ENCODE measurements around the gene LEKR1. TPM values are rescaled to one million over a fixed set of nuclear protein-coding genes. Genes with fewer than 3 reads are reported as not detected.

Gene LEKR1
- total RNA-seq, 1 donor from 2014 or later, result 0.78 TPM

DNA sequence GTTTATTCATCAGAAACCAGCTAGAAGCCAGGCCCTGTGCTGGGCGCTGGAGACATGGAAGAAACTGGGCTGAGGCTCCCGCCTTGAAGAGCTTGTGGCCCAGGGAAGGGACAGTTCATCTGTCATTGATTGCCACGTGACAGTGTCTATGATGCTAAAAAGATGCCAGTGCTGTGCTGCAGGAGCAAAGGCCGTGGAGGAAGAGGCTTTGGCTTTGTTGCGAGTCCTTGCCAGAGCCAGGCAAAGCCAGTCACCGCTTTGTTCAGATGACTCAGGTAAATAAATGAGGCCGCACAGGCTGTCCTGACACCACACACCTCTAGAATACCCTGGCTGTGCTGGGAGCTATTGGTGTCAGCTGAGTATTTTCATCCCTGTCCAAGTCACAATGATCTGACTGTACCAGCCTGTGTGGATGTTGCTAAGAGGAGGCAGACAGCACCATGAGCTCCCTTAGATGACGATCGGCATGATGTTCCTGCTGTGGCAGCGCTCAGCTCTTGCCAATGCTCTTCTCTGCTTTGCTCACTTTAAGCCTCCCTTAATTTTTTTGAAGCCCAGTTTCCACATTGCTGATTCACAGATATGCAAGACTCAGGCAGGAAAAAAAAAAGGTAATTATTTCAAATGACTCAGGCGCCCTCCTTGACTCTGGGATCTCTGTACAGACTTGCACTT lies 256.3 kb downstream of the LEKR1 start:
- ATAC-seq, result no peak

GRCh38 chr3:157083824-157084223 lies 257.7 kb downstream of the LEKR1 start:
- intact Hi-C loops (cut with DNase I), result loop anchor here (2.0 to 10.0 kb wide), 2 partner anchors 933 to 1571 kb away; no protein-coding TSS in a partner anchor
- ATAC-seq, result no peak
- no peak for DNase-seq (ENCODE audit: missing footprints)

More for the DNA sequence above, 256.3 kb downstream of the LEKR1 start:
- intact Hi-C loops (cut with DNase I), result loop anchor here (10.0 kb wide), 1 partner anchor 1572 kb away; no protein-coding TSS in a partner anchor
- no peak for DNase-seq (ENCODE audit: missing footprints)

DNA sequence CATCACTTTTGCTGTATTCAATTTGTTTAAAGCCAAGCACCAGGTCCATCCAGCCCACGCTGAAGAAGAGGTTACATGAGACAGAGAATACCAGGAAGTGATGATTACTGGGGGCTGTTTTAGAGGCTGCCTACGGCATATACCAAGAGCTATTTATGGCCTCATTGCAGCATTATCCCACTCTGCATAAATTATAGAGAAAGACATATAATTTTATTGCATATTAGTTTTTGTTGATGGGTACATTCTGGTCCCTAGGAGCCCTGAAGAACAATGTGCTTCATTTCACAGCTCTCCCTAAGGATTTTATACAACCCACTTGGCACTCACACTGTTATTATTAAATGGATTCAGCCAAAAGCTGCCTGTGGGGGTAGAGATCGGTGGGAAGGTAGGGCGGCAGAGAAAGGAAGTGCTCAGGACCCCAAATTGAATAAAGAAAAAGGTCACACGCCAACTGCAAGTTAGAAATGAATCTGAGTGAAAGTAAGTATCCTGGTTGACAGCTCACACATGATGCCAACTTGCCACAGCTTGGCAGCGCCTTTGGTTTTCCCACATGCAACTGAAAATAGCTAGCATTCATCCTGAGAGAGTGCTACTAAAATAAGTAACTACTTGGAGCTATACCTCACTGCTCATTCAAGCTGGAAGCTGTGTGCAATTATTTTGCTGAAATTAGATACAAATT lies 260.1 kb downstream of the LEKR1 start:
- intact Hi-C loops (cut with DNase I), result loop anchor here (5.0 to 10.0 kb wide), 2 partner anchors 269 to 1569 kb away; no protein-coding TSS in a partner anchor
- no peak for ATAC-seq
- DNase-seq (ENCODE audit: missing footprints), result no peak

- intact Hi-C loops (cut with DNase I), result loop anchor here (5.0 to 10.0 kb wide), 2 partner anchors 269 to 1568 kb away; no protein-coding TSS in a partner anchor
- DNase-seq (ENCODE audit: missing footprints), result no peak
- ATAC-seq, result no peak
These were observed 260.6 kb downstream of the LEKR1 start for GRCh38 chr3:157086775-157087174.

DNA sequence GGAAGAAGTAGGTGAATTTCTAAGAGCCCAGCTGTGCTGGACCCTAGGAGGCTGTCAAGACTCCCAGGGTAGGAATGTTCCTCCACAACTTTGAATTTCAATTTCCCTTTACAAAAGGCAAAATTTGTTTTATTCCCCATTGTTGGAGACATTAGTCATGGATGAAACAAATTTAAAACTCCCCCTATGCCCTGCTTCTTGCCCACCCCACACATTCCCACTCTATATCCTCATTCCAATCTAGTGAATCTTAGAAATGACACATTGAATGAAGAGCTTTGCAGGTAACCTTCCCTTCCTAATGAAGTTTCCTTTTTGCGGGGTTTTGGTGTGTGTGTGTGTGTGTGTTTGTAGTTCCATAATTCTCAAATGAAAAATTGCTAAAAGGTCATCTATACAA lies 261.2 kb downstream of the LEKR1 start:
- intact Hi-C loops (cut with DNase I), result loop anchor here (5.0 to 10.0 kb wide), 2 partner anchors 270 to 1567 kb away; no protein-coding TSS in a partner anchor
- ATAC-seq, result no peak
- DNase-seq (ENCODE audit: missing footprints), result no peak

GRCh38 chr3:157087780-157088600 lies 261.8 kb downstream of the LEKR1 start:
- intact Hi-C loops (cut with DNase I), result loop anchor here (1.0 to 10.0 kb wide), 5 partner anchors 42 to 1567 kb away; partner anchors contain the start of genes SSR3 and TIPARP
- ATAC-seq (no peak), DNase-seq (ENCODE audit: missing footprints) (no peak)

DNA sequence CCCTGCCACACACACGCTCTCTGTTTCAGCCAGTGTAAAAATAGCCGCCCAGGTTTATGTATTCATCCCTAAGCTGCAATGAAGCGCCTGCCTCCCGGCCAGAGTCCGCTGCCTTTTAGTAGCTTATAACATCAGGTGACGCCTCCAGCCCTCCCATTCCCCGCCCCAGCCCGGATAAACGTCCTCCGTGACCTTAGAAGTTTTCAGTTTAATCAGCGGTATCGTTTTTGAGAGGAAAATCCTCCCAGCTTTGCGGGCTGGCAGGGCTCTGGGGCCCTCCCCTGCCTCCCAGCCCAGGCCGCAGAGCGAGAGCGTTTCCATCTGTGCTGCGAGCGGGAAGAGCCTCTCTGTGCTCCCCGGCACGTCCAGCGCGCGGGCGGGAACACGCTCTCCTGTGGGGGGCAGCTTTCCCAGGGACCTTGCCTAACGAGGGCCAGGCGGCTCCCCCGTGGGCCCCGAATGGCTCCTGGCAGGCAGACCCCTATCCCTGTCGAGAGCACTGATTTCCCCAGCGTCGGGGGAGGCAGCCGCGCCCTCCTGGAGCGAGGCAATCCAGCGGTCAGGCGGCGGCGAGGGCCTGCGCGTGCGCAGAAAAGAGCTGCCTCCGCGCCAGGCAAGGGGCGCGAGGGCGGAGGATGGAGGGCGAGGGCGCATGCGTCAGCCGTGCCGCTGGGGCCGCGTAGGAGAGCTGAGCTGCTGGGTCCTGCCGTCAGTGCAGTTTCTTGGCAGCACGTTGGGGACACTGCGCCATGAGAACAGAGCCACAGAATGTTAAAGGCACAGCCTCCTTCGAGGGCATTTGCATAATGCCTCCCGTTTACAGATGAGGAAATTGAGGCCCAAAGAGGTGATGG lies 262.7 kb downstream of the LEKR1 start:
- ATAC-seq, result peak; percentile 87

DNA sequence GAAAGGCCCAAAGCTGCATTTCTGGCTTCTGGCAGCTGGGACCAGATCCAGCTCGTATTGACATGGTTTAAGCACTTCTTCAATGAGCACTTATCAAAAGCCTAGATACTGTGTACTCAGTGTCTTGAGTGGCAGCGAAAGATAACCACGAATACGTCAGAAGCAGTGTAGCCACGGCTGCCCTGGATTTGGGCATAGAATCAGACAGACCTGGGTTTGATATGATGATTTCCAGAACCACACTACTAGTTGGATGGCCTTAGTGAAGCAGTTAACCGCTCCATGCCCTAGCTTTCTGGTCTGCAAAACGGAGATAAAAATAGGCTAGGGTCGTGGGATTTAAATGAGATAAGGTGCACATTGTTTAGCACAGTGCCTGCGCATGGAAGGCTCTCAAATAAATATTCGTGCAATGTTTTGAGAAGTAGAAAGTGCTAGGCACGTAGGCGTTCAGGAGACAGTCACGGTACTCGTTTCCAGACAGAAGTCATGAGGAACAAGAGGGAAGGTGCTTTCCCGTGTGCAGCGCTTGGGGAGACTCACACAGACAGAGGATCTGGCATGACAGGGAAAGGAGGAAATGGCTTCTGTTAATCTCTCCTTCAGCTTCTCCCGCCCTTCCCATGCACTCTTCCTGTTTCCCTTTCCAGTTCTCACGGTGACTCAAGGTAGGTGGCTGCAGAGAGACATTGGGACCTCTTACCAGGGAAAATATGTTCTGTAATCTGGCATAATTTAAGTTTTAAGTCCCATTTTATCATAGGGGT lies 263.5 kb downstream of the LEKR1 start:
- intact Hi-C loops (cut with DNase I), result loop anchor here (1.0 to 10.0 kb wide), 6 partner anchors 25 to 1565 kb away; partner anchors contain the start of genes SSR3 and TIPARP
- DNase-seq (ENCODE audit: missing footprints) (no peak), ATAC-seq (peak; percentile 69)

More for the DNA sequence above, 262.7 kb downstream of the LEKR1 start:
- peak; percentile 96 for DNase-seq (ENCODE audit: missing footprints)
- intact Hi-C loops (cut with DNase I), result loop anchor here (1.0 to 10.0 kb wide), 7 partner anchors 25 to 1566 kb away; partner anchors contain the start of genes SSR3 and TIPARP

DNA sequence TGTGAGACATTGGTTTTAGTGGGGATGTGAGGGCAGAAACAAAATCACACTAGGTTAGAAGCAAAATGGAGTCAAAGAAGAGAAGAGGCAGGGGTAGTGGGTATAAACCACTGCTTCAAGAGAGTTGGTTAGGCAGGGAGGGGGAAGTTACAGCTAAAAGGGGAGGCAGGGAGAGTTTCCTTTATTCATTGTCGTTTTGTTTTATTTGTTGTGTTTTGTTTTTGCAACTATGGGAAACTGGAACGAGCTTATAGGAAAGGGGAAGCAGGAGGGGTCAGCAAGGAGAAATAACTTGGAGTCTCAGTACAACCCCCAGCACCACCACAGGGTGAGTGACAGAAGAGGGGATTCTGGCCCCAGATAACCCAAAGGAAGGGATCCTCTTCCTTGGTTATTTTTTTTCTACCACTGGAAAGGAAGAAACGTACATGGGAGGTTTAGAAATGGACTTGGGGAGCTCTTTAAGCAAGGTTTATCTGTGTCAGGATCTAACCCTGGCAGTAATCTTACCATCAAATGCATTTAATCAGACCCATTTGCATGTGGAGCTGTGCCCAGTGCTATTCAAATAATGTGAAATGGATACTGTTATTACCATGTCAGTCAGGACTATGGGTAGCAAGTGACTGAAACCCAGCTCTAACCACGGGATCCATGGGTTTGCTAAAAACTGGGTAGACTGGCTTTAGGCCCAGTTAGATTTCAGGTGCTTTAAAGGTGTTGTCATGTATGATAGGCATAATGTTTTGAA lies 265.1 kb downstream of the LEKR1 start:
- ATAC-seq (no peak), DNase-seq (ENCODE audit: missing footprints) (no peak)
- intact Hi-C loops (cut with DNase I), result loop anchor here (1.0 kb wide), 1 partner anchor 19 kb away; no protein-coding TSS in a partner anchor

- intact Hi-C loops (cut with DNase I), result no loop called here
- ATAC-seq, result no peak
- no peak for DNase-seq (ENCODE audit: missing footprints)
These were observed 266.1 kb downstream of the LEKR1 start for GRCh38 chr3:157092230-157092629.

GRCh38 chr3:157093096-157093495 lies 266.9 kb downstream of the LEKR1 start:
- no peak for ATAC-seq
- intact Hi-C loops (cut with DNase I), result no loop called here

GRCh38 chr3:157094301-157094700 lies 268.1 kb downstream of the LEKR1 start:
- DNase-seq (ENCODE audit: missing footprints) (no peak), ATAC-seq (no peak)
- intact Hi-C loops (cut with DNase I), result no loop called here

More at GRCh38 chr3:157093096-157093495, 266.9 kb downstream of the LEKR1 start:
- DNase-seq (ENCODE audit: missing footprints), result no peak

GRCh38 chr3:157094751-157095480 lies 268.8 kb downstream of the LEKR1 start:
- intact Hi-C loops (cut with DNase I), result no loop called here
- no peak for ATAC-seq
- DNase-seq (ENCODE audit: missing footprints), result no peak

Measured in Right ventricle myocardium inferior (tissue), 1 donor.